Effector memory CD4-positive, alpha-beta T cell (primary cell): ENCODE results near the gene FNTB.

Source experiments
- DNase-seq, 3 donors: peaks; one replicate each; pipeline ENCODE4 v3.0.0-alpha.2; 2020
- H3K27ac ChIP-seq: 2 replicates; pipeline ENCODE4 v1.7.0; 2013; ENCODE audit warnings: mild to moderate bottlenecking, low read length, moderate library complexity; ENCODE audit not compliant: insufficient read depth, poor library complexity, severe bottlenecking
- H3K27me3 ChIP-seq: replicated peaks from 2 replicates; pipeline ENCODE4 v1.7.0; 2013; ENCODE audit warnings: mild to moderate bottlenecking, low read length; ENCODE audit not compliant: insufficient read depth, control insufficient read depth, poor library complexity, severe bottlenecking
- H3K36me3 ChIP-seq: 2 replicates; pipeline ENCODE4 v1.7.0; 2013; ENCODE audit warnings: mild to moderate bottlenecking, low read length, moderate library complexity; ENCODE audit not compliant: control insufficient read depth, insufficient read depth
- H3K4me1 ChIP-seq: 2 replicates; pipeline ENCODE4 v1.7.0; 2013; ENCODE audit warnings: low read length, mild to moderate bottlenecking; ENCODE audit not compliant: control insufficient read depth, insufficient read depth, poor library complexity, severe bottlenecking
- H3K4me3 ChIP-seq: 2 replicates; pipeline ENCODE4 v1.7.0; 2013; ENCODE audit warnings: low read length, low read depth, mild to moderate bottlenecking; ENCODE audit not compliant: insufficient read depth, poor library complexity, severe bottlenecking
- H3K9me3 ChIP-seq: 2 replicates; pipeline ENCODE4 v1.7.0; 2013; ENCODE audit warnings: mild to moderate bottlenecking, low read length, moderate library complexity; ENCODE audit not compliant: control insufficient read depth

The FNTB gene

GRCh38 chr14:65011538-65011937 is 24.8 kb downstream of the FNTB start:
- Histone ChIP-seq H3K4me3 (no peak overlapping the region), H3K4me1 (no peaks in the 10 kb centered on the region), H3K27me3 (no peaks in the 10 kb centered on the region), H3K36me3 (peaks cover 19% of the 10 kb centered on the region), H3K27ac (no peak overlapping the region), H3K9me3 (no peaks in the 10 kb centered on the region)
- DNase-seq = no peak

GRCh38 chr14:65012353-65012752 is 25.7 kb downstream of the FNTB start:
- H3K4me3 ChIP-seq = no peak overlapping the region
- no peaks in the 10 kb centered on the region for H3K27me3 ChIP-seq
- H3K36me3 ChIP-seq = peaks cover 20% of the 10 kb centered on the region
- no peak overlapping the region for H3K27ac ChIP-seq
- no peaks in the 10 kb centered on the region for H3K9me3 ChIP-seq
- no peaks in the 10 kb centered on the region for H3K4me1 ChIP-seq
- no peak for DNase-seq

GRCh38 chr14:65015391-65015790 is 28.7 kb downstream of the FNTB start:
- no peaks in the 10 kb centered on the region for H3K4me1 ChIP-seq
- no peaks in the 10 kb centered on the region for H3K9me3 ChIP-seq
- no peak overlapping the region for H3K4me3 ChIP-seq
- DNase-seq = no peak
- H3K27ac ChIP-seq = no peak overlapping the region
- H3K36me3 ChIP-seq = peaks cover 15% of the 10 kb centered on the region
- H3K27me3 ChIP-seq = no peaks in the 10 kb centered on the region

- Histone ChIP-seq H3K27me3 (no peaks in the 10 kb centered on the region), H3K4me3 (no peak overlapping the region), H3K4me1 (no peaks in the 10 kb centered on the region), H3K9me3 (no peaks in the 10 kb centered on the region), H3K27ac (no peak overlapping the region), H3K36me3 (peaks cover 15% of the 10 kb centered on the region)
- no peak for DNase-seq
Measured at GRCh38 chr14:65016471-65016870, 29.8 kb downstream of the FNTB start.

GRCh38 chr14:65019944-65020566 is 33.4 kb downstream of the FNTB start:
- Histone ChIP-seq H3K27ac (no peak overlapping the region), H3K4me1 (no peaks in the 10 kb centered on the region), H3K36me3 (peaks cover 11% of the 10 kb centered on the region), H3K27me3 (no peaks in the 10 kb centered on the region), H3K4me3 (no peak overlapping the region), H3K9me3 (no peaks in the 10 kb centered on the region)
- DNase-seq = no peak

GRCh38 chr14:65024957-65025356 is 38.3 kb downstream of the FNTB start:
- DNase-seq = no peak
- Histone ChIP-seq H3K4me3 (no peak overlapping the region), H3K36me3 (peaks cover 20% of the 10 kb centered on the region), H3K27ac (no peak overlapping the region), H3K4me1 (no peaks in the 10 kb centered on the region), H3K27me3 (no peaks in the 10 kb centered on the region), H3K9me3 (no peaks in the 10 kb centered on the region)

GRCh38 chr14:65025818-65026217 is 39.1 kb downstream of the FNTB start:
- Histone ChIP-seq H3K27me3 (no peaks in the 10 kb centered on the region), H3K27ac (no peak overlapping the region), H3K4me1 (no peaks in the 10 kb centered on the region), H3K9me3 (no peaks in the 10 kb centered on the region), H3K4me3 (no peak overlapping the region), H3K36me3 (peaks cover 23% of the 10 kb centered on the region)
- no peak for DNase-seq

GRCh38 chr14:65026526-65026925 is 39.8 kb downstream of the FNTB start:
- no peak overlapping the region for H3K27ac ChIP-seq
- H3K36me3 ChIP-seq = peaks cover 23% of the 10 kb centered on the region
- H3K27me3 ChIP-seq = no peaks in the 10 kb centered on the region
- no peak for DNase-seq
- H3K9me3 ChIP-seq = no peaks in the 10 kb centered on the region
- H3K4me1 ChIP-seq = no peaks in the 10 kb centered on the region
- no peak overlapping the region for H3K4me3 ChIP-seq

GRCh38 chr14:65027127-65027799 is 40.6 kb downstream of the FNTB start:
- no peaks in the 10 kb centered on the region for H3K4me1 ChIP-seq
- H3K4me3 ChIP-seq = no peak overlapping the region
- H3K36me3 ChIP-seq = peaks cover 25% of the 10 kb centered on the region
- DNase-seq = no peak
- H3K27me3 ChIP-seq = no peaks in the 10 kb centered on the region
- no peaks in the 10 kb centered on the region for H3K9me3 ChIP-seq
- H3K27ac ChIP-seq = no peak overlapping the region

- H3K36me3 ChIP-seq = peaks cover 32% of the 10 kb centered on the region
- no peak for DNase-seq
Measured at GRCh38 chr14:65028937-65029336, 42.2 kb downstream of the FNTB start.

More at GRCh38 chr14:65028937-65029336, 42.2 kb downstream of the FNTB start:
- H3K4me1 ChIP-seq = no peaks in the 10 kb centered on the region
- H3K4me3 ChIP-seq = no peak overlapping the region
- H3K9me3 ChIP-seq = no peaks in the 10 kb centered on the region
- no peak overlapping the region for H3K27ac ChIP-seq
- no peaks in the 10 kb centered on the region for H3K27me3 ChIP-seq
